DMS53 treated with DMSO at 0.1 percent for 48 hours (cell line): ENCODE data around the gene HOXD1.

Source experiments
- DNase-seq: peaks from one replicate; lab custom pipeline; 2025; ENCODE audit not compliant: unreplicated experiment; lab: John Stamatoyannopoulos, UW

The HOXD1 gene

GRCh38 chr2:176178757-176179295 is 9.6 kb upstream of the HOXD1 start:
- no peak for DNase-seq

GRCh38 chr2:176181551-176181950 is 6.9 kb upstream of the HOXD1 start:
- no peak for DNase-seq

- no peak for DNase-seq
Measured at GRCh38 chr2:176182671-176183070, 5.8 kb upstream of the HOXD1 start.

- DNase-seq, result no peak
Measured at GRCh38 chr2:176184749-176185148, 3.7 kb upstream of the HOXD1 start.

GRCh38 chr2:176186024-176186423 is 2.4 kb upstream of the HOXD1 start:
- no peak for DNase-seq

DNA sequence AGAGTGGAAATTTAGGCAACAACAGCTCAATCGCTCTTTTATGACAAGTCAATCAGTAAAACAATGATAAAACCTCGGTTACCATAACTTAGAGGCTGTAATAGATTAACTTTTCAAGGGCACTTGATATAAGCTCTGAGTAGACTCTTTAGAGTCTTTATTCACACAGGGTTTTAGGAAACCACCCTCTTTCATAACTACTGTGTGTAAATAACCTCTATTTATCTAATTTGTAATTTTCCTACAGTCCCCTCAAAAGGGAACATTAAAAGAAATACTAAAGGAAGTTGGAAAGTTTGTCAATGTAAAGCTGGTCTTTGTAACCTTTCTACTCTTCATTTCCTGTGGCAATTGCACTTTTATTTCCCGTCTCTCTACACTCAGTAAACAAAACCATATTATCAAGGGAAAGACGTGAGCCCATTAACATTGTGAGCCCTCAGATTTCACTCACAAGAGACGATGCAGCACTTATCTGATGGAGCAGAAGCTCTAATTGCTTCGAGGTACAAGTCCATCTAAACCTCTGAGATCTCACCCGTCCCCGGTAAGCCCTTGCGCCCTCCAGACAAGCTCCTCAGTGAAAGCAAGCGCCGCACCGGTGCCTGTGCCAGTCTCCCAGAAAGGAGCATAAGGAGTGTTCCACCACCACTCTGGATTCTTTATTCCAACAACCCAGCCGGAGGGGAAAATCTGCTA is 1.1 kb upstream of the HOXD1 start:
- peak; percentile 75 for DNase-seq

DNA sequence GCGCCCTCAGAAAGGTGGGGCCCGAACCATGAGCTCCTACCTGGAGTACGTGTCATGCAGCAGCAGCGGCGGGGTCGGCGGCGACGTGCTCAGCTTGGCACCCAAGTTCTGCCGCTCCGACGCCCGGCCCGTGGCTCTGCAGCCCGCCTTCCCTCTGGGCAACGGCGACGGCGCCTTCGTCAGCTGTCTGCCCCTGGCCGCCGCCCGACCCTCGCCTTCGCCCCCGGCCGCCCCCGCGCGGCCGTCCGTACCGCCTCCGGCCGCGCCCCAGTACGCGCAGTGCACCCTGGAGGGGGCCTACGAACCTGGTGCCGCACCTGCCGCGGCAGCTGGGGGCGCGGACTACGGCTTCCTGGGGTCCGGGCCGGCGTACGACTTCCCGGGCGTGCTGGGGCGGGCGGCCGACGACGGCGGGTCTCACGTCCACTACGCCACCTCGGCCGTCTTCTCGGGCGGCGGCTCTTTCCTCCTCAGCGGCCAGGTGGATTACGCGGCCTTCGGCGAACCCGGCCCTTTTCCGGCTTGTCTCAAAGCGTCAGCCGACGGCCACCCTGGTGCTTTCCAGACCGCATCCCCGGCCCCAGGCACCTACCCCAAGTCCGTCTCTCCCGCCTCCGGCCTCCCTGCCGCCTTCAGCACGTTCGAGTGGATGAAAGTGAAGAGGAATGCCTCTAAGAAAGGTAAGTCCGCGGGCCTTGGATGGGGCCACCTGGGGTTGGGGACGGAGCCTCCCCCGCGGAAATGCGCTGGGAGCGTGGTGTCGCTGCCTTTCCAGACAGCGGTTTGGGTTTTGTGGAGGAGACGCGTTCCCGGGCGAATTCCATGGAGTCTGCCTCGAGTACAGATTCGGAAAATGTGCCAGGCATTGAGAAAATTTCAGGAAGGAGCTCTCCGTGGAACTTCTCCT is 559 bp downstream of the HOXD1 start:
- DNase-seq, result no peak

GRCh38 chr2:176189681-176190641 is 1.5 kb downstream of the HOXD1 start:
- DNase-seq, result no peak

DNA sequence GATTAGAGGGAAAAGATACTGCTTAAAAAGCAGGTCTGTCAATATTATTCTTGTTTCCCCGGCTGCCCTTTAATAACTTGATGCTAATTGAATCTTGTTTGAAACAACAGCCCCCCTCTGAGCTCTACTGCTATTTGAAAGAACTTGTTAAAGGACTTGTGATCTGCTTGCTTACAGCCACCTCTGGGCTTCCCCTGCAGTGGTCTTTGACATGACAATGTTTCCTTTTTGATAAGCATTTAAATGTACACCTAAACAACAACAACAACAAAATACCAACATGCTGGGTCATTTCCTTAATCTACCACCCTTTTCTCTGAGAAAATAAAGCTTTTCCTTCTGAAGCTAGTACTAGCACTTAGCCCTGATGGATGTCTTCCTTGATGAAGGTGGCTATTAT is 3.9 kb downstream of the HOXD1 start:
- no peak for DNase-seq

DNA sequence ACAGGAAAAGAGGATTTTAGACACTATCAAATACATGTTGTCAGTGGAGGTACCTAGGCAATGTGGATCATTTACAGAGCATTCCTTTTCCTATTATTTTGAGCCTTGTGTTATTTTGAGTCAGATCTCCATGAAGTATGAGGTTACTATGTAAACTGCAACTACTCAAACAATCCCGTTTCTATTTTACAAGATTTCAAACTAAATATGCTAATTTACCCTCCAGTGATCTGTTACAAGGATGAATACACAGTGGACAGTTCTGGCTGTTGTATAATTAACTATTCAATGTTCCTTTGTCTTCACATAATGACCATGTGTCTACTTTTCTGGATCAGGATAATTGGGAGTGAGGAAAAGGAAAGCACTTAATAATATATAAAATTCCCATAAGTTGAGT is 4.6 kb downstream of the HOXD1 start:
- no peak for DNase-seq

DNA sequence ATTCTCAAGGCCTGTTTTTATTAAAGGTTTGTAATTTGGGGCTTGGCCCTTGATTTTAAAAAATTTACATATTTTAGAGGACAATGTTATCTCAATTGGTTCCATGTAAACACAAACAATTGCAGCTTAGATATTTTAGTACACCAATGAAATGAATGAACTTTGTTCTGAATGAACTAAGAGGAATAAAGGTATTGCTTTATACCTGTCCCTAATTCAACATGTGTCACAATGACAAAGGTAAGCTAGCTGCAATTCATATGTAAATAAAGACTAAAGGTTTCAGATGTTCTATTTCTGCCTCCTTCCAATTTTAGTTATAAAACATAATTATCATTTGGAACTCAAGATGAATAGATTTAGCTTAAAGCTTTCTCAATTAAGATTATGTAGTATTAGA is 11.4 kb downstream of the HOXD1 start:
- no peak for DNase-seq

DNA sequence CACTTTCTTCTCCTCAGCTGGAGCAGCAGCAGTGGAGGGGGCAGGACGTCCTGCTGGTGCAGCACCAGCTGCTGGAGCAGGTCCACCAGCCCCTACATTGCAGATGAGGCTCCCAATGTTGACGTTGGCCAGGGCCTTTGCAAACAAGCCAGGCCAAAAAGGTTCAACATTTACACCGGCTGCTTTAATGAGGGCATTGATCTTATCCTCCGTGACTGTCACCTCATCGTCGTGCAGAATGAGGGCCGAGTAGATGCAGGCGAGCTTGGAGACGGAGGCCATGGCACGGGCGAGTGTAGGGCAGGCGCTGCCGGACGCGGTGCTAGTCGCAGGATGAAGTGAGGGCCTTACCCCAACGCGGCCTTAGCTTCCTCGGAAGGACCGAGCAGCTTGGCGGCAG is 12.5 kb downstream of the HOXD1 start:
- DNase-seq, result no peak

DNA sequence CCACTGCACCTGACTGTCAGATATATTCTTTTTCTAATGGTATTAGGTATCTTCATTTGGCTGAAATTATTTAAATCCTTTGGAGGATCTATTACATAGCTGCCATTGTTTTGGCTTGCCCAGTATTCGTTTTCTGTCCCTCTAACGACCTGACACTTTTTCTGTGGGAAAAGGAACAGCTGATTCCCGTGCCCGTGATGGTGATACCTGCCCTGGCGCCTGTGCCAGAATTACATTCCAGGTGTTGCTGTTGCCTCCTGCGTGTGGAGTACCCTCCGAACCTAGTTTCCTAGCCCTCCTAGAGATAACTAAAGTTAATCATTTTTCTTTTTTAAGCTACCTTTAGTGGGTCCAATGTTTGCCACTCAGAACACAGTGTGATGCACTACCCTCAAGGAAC is 14.0 kb downstream of the HOXD1 start:
- no peak for DNase-seq

DNA sequence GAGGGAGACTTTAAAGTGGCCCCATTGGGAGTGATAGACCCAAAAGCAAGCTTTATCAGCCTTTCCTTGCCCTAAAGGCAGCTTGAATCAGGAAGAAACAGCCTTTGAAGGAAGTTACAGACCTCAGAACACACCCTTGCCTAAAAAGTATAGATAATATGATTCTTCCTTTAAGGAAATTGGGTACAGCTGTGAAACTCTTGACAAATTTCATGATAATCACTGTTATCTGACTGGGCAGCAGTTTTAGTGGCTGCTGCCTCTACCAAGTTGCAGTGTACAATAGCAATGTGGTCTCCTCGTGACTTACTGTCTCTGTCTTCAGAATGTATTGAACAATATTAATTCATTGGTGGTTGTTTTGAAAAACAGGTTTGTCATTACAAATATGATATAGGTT is 16.7 kb downstream of the HOXD1 start:
- no peak for DNase-seq

- no peak for DNase-seq
Measured at GRCh38 chr2:176206136-176206535, 17.7 kb downstream of the HOXD1 start.

DNA sequence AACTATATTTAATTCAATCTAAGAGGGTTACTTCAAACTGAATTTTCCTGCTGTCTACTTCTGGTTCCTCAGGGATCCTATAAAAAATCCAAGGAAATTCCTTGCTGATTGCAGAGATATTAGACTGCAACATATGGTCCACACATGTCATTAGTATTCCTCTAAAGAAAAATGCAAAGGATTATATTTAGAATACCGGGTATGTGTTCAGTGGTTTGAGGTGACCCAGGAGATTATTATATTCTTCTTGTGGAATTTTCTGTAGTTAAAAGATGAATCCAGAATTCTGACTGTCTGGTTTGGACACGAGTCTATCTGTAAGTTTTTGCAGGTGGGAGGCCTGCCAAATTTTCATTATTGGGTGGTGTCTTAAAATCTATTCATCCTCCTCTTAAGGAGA is 18.2 kb downstream of the HOXD1 start:
- no peak for DNase-seq

DNA sequence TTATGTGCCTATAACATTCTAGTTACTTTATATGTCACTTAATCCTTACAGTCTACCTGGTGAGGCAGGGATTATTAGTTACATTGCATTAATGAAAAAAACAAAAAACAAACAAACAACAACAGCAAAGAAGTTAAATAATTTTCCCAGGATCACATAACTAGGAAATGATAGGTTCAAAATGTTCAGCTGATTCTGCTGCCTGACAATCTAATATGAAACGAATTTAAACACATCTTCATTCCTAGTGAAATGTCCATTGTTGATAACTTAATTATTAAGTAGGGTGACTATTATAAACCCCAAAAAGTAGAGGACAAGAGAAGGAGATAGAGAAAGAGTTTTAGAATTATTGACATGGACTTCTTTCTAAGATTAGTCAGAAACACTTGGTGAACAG is 22.6 kb downstream of the HOXD1 start:
- no peak for DNase-seq

- no peak for DNase-seq
Measured at GRCh38 chr2:176212276-176212675, 23.8 kb downstream of the HOXD1 start.

DNA sequence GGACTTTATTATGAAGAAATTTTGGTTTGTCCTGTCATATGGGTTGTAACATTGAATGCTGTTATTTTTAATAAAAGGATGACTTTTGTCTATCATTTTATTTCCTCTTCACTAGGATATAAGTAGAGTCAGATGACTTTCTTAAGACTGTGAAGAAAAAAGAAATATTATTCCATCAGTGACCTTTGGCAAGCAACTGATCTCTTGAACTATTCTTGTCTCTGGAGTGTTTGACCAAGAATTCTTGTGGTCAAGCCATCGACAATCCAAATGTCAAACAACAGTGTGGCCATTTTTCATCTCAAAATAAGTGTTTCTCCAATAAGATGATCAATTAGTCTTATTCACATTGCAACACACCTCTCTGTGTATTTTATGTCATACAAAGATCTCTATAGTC is 24.9 kb downstream of the HOXD1 start:
- DNase-seq, result no peak

GRCh38 chr2:176227874-176228273 is 39.4 kb downstream of the HOXD1 start:
- DNase-seq, result no peak

- no peak for DNase-seq
Measured at GRCh38 chr2:176234156-176234555, 45.7 kb downstream of the HOXD1 start.
